IMR-90 (cell line): ENCODE data around the gene ARL10. TPM values are rescaled to one million over a fixed set of nuclear protein-coding genes. Genes with fewer than 3 reads are reported as not detected.

ENCODE experiments used
- ATAC-seq: fragments of 200-7000 bp; cut with Tn5 transposase; 2 replicates; pipeline ENCODE4 v1.9.1; 2020; ENCODE audit warnings: low read depth, mild to moderate bottlenecking, moderate library complexity
- BruUV-seq: library from RNA; stranded (reverse); fragments of 400-500 nt; replicated peaks from 2 replicates; lab custom pipeline; 2021; lab: Mats Ljungman, UMichigan
- CTCF ChIA-PET: fragments of 300-600 bp; formaldehyde crosslinking; extraction: SDS; loops from one replicate; lab custom pipeline; 2021; ENCODE audit warnings: antibody characterized with exemption; lab: Yijun Ruan, JAX
- POLR2A ChIA-PET: fragments of 300-600 bp; sonication (Branson Sonifier 250); formaldehyde crosslinking; loops from one replicate; lab custom pipeline; 2022; ENCODE audit warnings: antibody characterized with exemption; ENCODE audit not compliant: unreplicated experiment; lab: Charles Lee
- DNase-seq: peaks from one replicate; pipeline ENCODE4 v3.0.0; 2013
- H2AFZ ChIP-seq: replicated peaks from 2 replicates; pipeline ENCODE3; 2013; ENCODE audit warnings: low read length, mild to moderate bottlenecking; ENCODE audit not compliant: poor library complexity
- H2AK5ac ChIP-seq: 2 replicates; pipeline ENCODE4 v1.6.1; 2013; ENCODE audit warnings: low read depth, low read length, inconsistent platforms
- H2AK9ac ChIP-seq: replicated peaks from 2 replicates; pipeline ENCODE3; 2013; ENCODE audit warnings: mild to moderate bottlenecking, low read depth, low read length, moderate library complexity; ENCODE audit not compliant: poor library complexity
- H2BK120ac ChIP-seq: 2 replicates; pipeline ENCODE4 v1.6.1; 2013; ENCODE audit warnings: low read depth, low read length, inconsistent platforms
- H2BK15ac ChIP-seq: 3 replicates; pipeline ENCODE4 v1.6.1; 2013; ENCODE audit warnings: low read depth, low read length, inconsistent platforms
- H2BK20ac ChIP-seq: 2 replicates; pipeline ENCODE4 v1.6.1; 2013; ENCODE audit warnings: low read depth, mild to moderate bottlenecking, inconsistent platforms, low read length, moderate library complexity
- H2BK5ac ChIP-seq: 2 replicates; pipeline ENCODE4 v1.6.1; 2013; ENCODE audit warnings: mild to moderate bottlenecking, low read depth, low read length, inconsistent platforms; ENCODE audit not compliant: poor library complexity, severe bottlenecking
- H3K14ac ChIP-seq: replicated peaks from 2 replicates; pipeline ENCODE4 v1.6.1; 2013; ENCODE audit warnings: low read depth, low read length, inconsistent platforms
- H3K18ac ChIP-seq: 2 replicates; pipeline ENCODE4 v1.6.1; 2013; ENCODE audit warnings: low read depth, low read length, control low read depth
- H3K23ac ChIP-seq: 2 replicates; pipeline ENCODE4 v1.6.1; 2013; ENCODE audit warnings: low read depth, low read length, inconsistent platforms
- H3K27ac ChIP-seq: 2 replicates; pipeline ENCODE4 v1.5.1; 2013; ENCODE audit warnings: mild to moderate bottlenecking, control low read depth, low read length; ENCODE audit not compliant: insufficient read depth
- H3K27me3 ChIP-seq: 2 replicates; pipeline ENCODE4 v1.6.1; 2013; ENCODE audit warnings: low read length; ENCODE audit not compliant: control insufficient read depth, insufficient read depth
- H3K36me3 ChIP-seq: 2 replicates; pipeline ENCODE4 v1.6.1; 2013; ENCODE audit warnings: low read length, mixed read lengths; ENCODE audit not compliant: control insufficient read depth, insufficient read depth
- H3K4ac ChIP-seq: 2 replicates; pipeline ENCODE4 v1.6.1; 2013; ENCODE audit warnings: low read depth, low read length, inconsistent platforms
- H3K4me1 ChIP-seq: 2 replicates; pipeline ENCODE4 v1.6.1; 2013; ENCODE audit warnings: low read length, mixed read lengths; ENCODE audit not compliant: control insufficient read depth, insufficient read depth
- H3K4me2 ChIP-seq: 2 replicates; pipeline ENCODE4 v1.6.1; 2013; ENCODE audit warnings: low read depth, mild to moderate bottlenecking, control low read depth, low read length, moderate library complexity
- H3K4me3 ChIP-seq: 2 replicates; pipeline ENCODE4 v1.5.1; 2013; ENCODE audit warnings: low read depth, mild to moderate bottlenecking, control low read depth, low read length, moderate library complexity; ENCODE audit not compliant: insufficient read depth
- H3K56ac ChIP-seq: 2 replicates; pipeline ENCODE4 v1.6.1; 2013; ENCODE audit warnings: low read length, inconsistent platforms; ENCODE audit not compliant: insufficient read depth; ENCODE audit errors: extremely low read depth
- H3K79me1 ChIP-seq, 2 experiments: 2 replicates each; pipeline ENCODE4 v1.6.1; 2013; ENCODE audit warnings: low read length in 2 of 2, inconsistent platforms in 1 of 2, low read depth in 1 of 2
- H3K9ac ChIP-seq: 2 replicates; pipeline ENCODE4 v1.6.1; 2013; ENCODE audit warnings: low read depth, low read length, control low read depth
- H3K9me1 ChIP-seq: 2 replicates; pipeline ENCODE4 v1.6.1; 2013; ENCODE audit warnings: low read length, inconsistent platforms; ENCODE audit not compliant: insufficient read depth
- H3K9me3 ChIP-seq: 2 replicates; pipeline ENCODE4 v1.6.1; 2013; ENCODE audit warnings: low read length; ENCODE audit not compliant: control insufficient read depth, insufficient read depth
- H4K20me1 ChIP-seq: 2 replicates; pipeline ENCODE4 v1.6.1; 2013; ENCODE audit warnings: low read length, inconsistent platforms; ENCODE audit not compliant: insufficient read depth
- H4K5ac ChIP-seq: 2 replicates; pipeline ENCODE4 v1.6.1; 2013; ENCODE audit warnings: mild to moderate bottlenecking, low read depth, low read length, control low read depth
- H4K8ac ChIP-seq, 2 experiments: 2 replicates each; pipeline ENCODE4 v1.6.1; 2013; ENCODE audit warnings: low read depth in 2 of 2, low read length in 2 of 2, control low read depth in 1 of 2, inconsistent platforms in 1 of 2
- H4K91ac ChIP-seq: 2 replicates; pipeline ENCODE4 v1.6.1; 2013; ENCODE audit warnings: low read depth, low read length, inconsistent platforms; ENCODE audit not compliant: insufficient read depth
- BHLHE40 ChIP-seq: fragments of 150-350 bp; IDR thresholded peaks from 2 replicates; pipeline ENCODE4 v1.6.1; 2016; ENCODE audit warnings: mild to moderate bottlenecking, low read depth, low read length
- CTCF ChIP-seq: conservative IDR thresholded peaks from 2 replicates; pipeline ENCODE4 v1.5.1; 2012; ENCODE audit warnings: mild to moderate bottlenecking, low read depth, low read length, improper control_type of control experiment
- ELK1 ChIP-seq: fragments of 150-350 bp; IDR thresholded peaks from 2 replicates; pipeline ENCODE4 v1.6.1; 2016; ENCODE audit warnings: low read depth, mild to moderate bottlenecking, low read length, moderate library complexity, borderline replicate concordance
- MAFK ChIP-seq: IDR thresholded peaks from 2 replicates; pipeline ENCODE4 v1.6.1; 2012; ENCODE audit warnings: low read depth, low read length, improper control_type of control experiment
- MAZ ChIP-seq: IDR thresholded peaks from 2 replicates; pipeline ENCODE4 v1.6.1; 2012; ENCODE audit warnings: low read depth, mild to moderate bottlenecking, low read length, improper control_type of control experiment, moderate library complexity, borderline replicate concordance
- MXI1 ChIP-seq: IDR thresholded peaks from 2 replicates; pipeline ENCODE4 v1.6.1; 2012; ENCODE audit warnings: low read depth, mild to moderate bottlenecking, low read length, moderate library complexity, borderline replicate concordance
- NFE2L2 ChIP-seq: fragments of 150-350 bp; IDR thresholded peaks from 2 replicates; pipeline ENCODE4 v1.6.1; 2016; ENCODE audit warnings: low read depth, mild to moderate bottlenecking, low read length
- POLR2A ChIP-seq: IDR thresholded peaks from 2 replicates; pipeline ENCODE4 v1.6.1; 2012; ENCODE audit warnings: mild to moderate bottlenecking, low read depth, low read length
- RCOR1 ChIP-seq: IDR thresholded peaks from 2 replicates; pipeline ENCODE4 v1.6.1; 2012; ENCODE audit warnings: mild to moderate bottlenecking, low read length, improper control_type of control experiment; ENCODE audit not compliant: insufficient replicate concordance
- RFX5 ChIP-seq: IDR thresholded peaks from 2 replicates; pipeline ENCODE4 v1.8.0; 2012; ENCODE audit warnings: low read depth, mild to moderate bottlenecking, low read length, moderate library complexity
- SMC3 ChIP-seq: fragments of 150-350 bp; IDR thresholded peaks from 2 replicates; pipeline ENCODE4 v1.6.1; 2016; ENCODE audit warnings: low read depth, mild to moderate bottlenecking, antibody characterized with exemption, low read length, moderate library complexity
- WGBS, 2 experiments: methylation state at CpG; one replicate each; pipeline versions ENCODE4 v1.1.5 to v1.1.7; 2013; ENCODE audit warnings: missing lambda C conversion rate in 2 of 2; ENCODE audit not compliant: insufficient read length in 1 of 2; ENCODE audit errors: extremely low coverage in 2 of 2; 5-methylcytosine and 5-hydroxymethylcytosine counted together
- dilution Hi-C: fragments of 300-500 bp; cut with HindIII; formaldehyde crosslinking; loops from one replicate; pipeline ENCODE4 v1.14.3; 2018; ENCODE audit warnings: low sequenced_read_pairs; ENCODE audit not compliant: unreplicated experiment
- in situ Hi-C: fragments of 300-500 bp; cut with MboI; formaldehyde crosslinking; loops from 3 replicates; pipeline ENCODE4 v1.14.3; 2019; ENCODE audit warnings: low sequenced_read_pairs, inconsistent platforms, mixed read lengths
- intact Hi-C: fragments of 100-400 bp; cut with micrococcal nuclease; formaldehyde crosslinking; loops from 2 replicates; pipeline ENCODE4 v1.10.0; 2022
- polyA plus RNA-seq, 3 experiments: library from polyadenylated mRNA; depleted of rRNA; stranded (reverse); fragments of >200 nt; gene quantifications; 2 replicates each; pipeline ENCODE4 v1.2.3, GENCODE V29; 2012; ENCODE audit warnings: low replicate concordance in 1 of 3
- total RNA-seq: library from RNA; depleted of rRNA; stranded (reverse); fragments of >200 nt; gene quantifications from 2 replicates; pipeline ENCODE4 v1.2.3, GENCODE V29; 2012

The ARL10 gene
- total and polyA plus RNA-seq, 2 of the 4 experiments (the other 2 are of a cell fraction) = 3.6 to 6.0 TPM

GRCh38 chr5:176389135-176390123 lies 24.1 kb downstream of the ARL10 start (continued):
- TF ChIP-seq BHLHE40 (no peak), RCOR1 (no peak), MXI1 (no peak), POLR2A (no peak)

GRCh38 chr5:176391479-176391878 lies 26.2 kb downstream of the ARL10 start:
- no peak overlapping the region for H3K14ac ChIP-seq
- H3K27ac ChIP-seq = no peak overlapping the region
- no peaks in the 10 kb centered on the region; the same call in 1 of the 2 replicates for H3K9me1 ChIP-seq
- H3K4me1 ChIP-seq = peaks cover 4% of the 10 kb centered on the region; the same call in 1 of the 2 replicates
- H3K27me3 ChIP-seq = no peaks in the 10 kb centered on the region
- no peak overlapping the region for H2BK20ac ChIP-seq
- DNase-seq (no peak), ATAC-seq (no peak)
- no peak overlapping the region for H2AFZ ChIP-seq
- POLR2A ChIA-PET = no interaction called here
- H3K9ac ChIP-seq = no peak overlapping the region
- dilution Hi-C loops (no loop called here), in situ Hi-C loops (no loop called here), intact Hi-C loops (no loop called here)
- CTCF ChIA-PET = interaction anchor here (0.6 to 0.9 kb wide), 2 partner anchors 11 to 247 kb away, joined by 3 read pairs; no protein-coding TSS in a partner anchor
- H2BK5ac ChIP-seq = no peak overlapping the region
- no peak overlapping the region for H3K56ac ChIP-seq
- no peak overlapping the region for H2AK5ac ChIP-seq
- H4K8ac ChIP-seq = no peak overlapping the region
- H2BK15ac ChIP-seq = no peak overlapping the region
- H3K9me3 ChIP-seq = no peaks in the 10 kb centered on the region
- H3K36me3 ChIP-seq = peaks cover 27% of the 10 kb centered on the region
- no peak overlapping the region for H2AK9ac ChIP-seq
- no peak overlapping the region for H4K91ac ChIP-seq
- H3K23ac ChIP-seq = no peak overlapping the region
- no peak overlapping the region for H2BK120ac ChIP-seq
- TF ChIP-seq MAFK (no peak), NFE2L2 (no peak), MAZ (no peak), MXI1 (no peak), ELK1 (no peak), BHLHE40 (no peak), SMC3 (no peak), RFX5 (no peak), CTCF (no peak)
- no peak overlapping the region for H3K18ac ChIP-seq
- peaks cover 8 to 49% of the 10 kb centered on the region in 2 experiments; a peak in 3 of 4 replicates for H3K79me1 ChIP-seq
- H3K4me2 ChIP-seq = no peak overlapping the region
- BruUV-seq = no TSS peak
- H3K4ac ChIP-seq = no peak overlapping the region
- WGBS, 2 experiments = 100% methylated on average over 1 of the region's 4 CpGs; no CpG with 5 or more reads in 1 of the 2 experiments
- H4K20me1 ChIP-seq = peaks cover 3% of the 10 kb centered on the region; the same call in 1 of the 2 replicates
- H3K4me3 ChIP-seq = no peak overlapping the region
- H4K5ac ChIP-seq = no peak overlapping the region
